GM12801 (cell line): Measurements from ENCODE around the gene UHRF2.

Experiments
- TF ChIP-seq, protein P1 (sequence below): IDR thresholded peaks from one replicate; pipeline ENCODE4 v1.5.1; 2011; ENCODE audit warnings: control low read depth; ENCODE audit not compliant: insufficient read length; ENCODE audit errors: extremely low read depth

UHRF2 gene

DNA sequence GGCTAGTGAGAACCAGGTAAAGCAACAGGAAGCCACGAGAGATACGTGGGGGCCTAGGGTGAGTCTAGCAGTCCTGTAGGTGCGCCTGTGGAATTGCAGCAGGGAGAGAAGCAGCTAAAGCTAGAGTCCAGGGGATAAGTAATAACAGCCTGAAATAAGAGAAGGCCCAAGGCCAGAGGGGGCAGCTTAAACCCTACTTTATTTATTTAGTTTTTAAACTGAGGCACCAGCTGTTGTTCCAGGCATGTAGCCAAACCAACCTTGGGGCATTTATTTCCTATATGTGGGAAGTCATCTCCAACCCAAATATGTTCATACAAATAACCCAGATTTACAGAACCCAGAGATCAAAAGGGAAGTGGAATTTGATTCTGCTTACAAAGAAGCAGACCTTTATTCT is 139.0 kb downstream of the UHRF2 start:
- TF ChIP-seq, protein P1, sequence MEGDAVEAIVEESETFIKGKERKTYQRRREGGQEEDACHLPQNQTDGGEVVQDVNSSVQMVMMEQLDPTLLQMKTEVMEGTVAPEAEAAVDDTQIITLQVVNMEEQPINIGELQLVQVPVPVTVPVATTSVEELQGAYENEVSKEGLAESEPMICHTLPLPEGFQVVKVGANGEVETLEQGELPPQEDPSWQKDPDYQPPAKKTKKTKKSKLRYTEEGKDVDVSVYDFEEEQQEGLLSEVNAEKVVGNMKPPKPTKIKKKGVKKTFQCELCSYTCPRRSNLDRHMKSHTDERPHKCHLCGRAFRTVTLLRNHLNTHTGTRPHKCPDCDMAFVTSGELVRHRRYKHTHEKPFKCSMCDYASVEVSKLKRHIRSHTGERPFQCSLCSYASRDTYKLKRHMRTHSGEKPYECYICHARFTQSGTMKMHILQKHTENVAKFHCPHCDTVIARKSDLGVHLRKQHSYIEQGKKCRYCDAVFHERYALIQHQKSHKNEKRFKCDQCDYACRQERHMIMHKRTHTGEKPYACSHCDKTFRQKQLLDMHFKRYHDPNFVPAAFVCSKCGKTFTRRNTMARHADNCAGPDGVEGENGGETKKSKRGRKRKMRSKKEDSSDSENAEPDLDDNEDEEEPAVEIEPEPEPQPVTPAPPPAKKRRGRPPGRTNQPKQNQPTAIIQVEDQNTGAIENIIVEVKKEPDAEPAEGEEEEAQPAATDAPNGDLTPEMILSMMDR: no peak

DNA sequence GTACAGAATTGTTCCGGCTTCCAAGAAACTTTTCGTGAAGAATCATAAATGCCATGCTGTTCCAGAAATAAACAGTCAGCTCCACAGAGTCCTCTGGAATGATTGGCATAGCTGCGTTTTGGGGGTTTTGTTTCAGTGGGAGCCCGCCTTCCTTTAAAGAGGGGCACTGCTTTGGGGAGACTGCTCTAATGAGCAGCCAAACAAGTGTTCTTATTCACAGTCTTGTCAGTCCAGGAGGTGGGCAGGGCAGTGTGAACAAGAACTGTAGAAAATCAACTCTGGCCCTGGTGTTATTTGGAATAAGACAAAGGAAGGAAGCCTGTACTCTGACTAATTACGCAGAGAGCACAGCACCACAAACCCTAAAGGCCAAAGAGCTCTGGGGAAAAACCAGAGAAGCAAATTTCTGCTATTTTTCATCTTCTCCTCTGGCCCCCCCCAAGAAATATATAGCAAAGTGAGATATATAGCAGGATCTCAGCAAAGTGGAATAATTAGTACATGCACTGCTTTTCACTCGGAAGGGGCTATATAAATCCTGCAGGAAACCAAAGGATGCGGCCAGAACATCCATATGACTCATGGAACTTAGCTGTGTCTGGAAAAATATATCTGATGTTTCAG is 139.6 kb downstream of the UHRF2 start:
- TF ChIP-seq, protein P1: no peak

DNA sequence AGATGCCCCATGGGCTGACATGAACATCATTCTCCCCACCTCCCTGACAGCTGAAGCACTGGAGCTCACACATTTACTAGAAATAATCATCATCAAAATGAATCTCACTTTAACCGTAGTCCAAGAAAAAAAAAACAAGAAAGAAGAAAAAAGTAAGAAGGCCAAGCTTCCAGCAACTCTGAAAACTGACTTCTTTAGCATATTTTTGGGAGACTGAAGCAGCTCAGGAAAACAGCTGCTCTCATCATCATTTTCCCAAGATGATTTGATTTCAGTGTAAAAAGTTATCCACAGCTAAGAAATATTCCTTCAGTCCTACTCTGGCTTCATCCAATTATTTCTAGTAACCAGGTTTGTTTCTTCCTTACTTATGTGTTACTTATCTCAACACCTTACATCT is 140.9 kb downstream of the UHRF2 start:
- TF ChIP-seq, protein P1: no peak
